ENCODE measurements around the gene VASP. TPM values are rescaled to one million over a fixed set of nuclear protein-coding genes. Genes with fewer than 3 reads are reported as not detected.
A peak's percentile ranks its signal among the peaks of the same experiment; 100 is the strongest.

Gene VASP
- total RNA-seq, 4 donors from 2014 or later = 81.7 to 123 (median 112) TPM

DNA sequence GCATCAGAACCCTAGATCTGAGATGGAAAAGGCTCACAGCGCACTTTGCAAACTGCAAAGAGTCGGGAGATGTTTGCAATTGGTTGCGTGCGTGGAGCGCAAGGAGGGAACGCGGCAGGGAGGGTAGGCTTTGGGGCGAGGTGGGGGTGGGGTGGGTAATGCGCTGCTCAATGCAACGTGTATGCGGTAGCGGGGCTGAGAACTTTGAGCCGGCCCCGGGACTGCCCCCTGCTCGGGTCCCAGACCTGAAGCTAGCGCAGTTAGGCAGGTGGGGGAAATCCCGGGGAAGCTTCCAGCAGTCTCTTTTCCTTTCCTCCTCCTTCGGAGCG lies 38.5 kb upstream of the VASP start:
- no peaks in the 10 kb centered on the region for H3K27me3 ChIP-seq
- H3K4me1 ChIP-seq = peaks cover 0 to 22% (median 12%) of the 10 kb centered on the region in 4 donors
- H3K27ac ChIP-seq = peak overlapping the region; percentile 86 to 96 (median 94)
- H3K4me3 ChIP-seq = peak overlapping the region; percentile 36 to 78 (median 64)
- no peaks in the 10 kb centered on the region for H3K9me3 ChIP-seq
- TF ChIP-seq POLR2A (IDR thresholded peaks at IDR 0.05) (no peak), CTCF (IDR thresholded peaks at IDR 0.05) (no peak)
- peak in 1 of 3 donors; percentile 58 for DNase-seq
- no peaks in the 10 kb centered on the region for H3K36me3 ChIP-seq

GRCh38 chr19:45469132-45469944 lies 37.9 kb upstream of the VASP start:
- no peaks in the 10 kb centered on the region for H3K27me3 ChIP-seq
- peak overlapping the region; percentile 86 to 96 (median 94) for H3K27ac ChIP-seq
- DNase-seq = peak; percentile 93 to 97 (median 96)
- no peaks in the 10 kb centered on the region for H3K36me3 ChIP-seq
- H3K4me1 ChIP-seq = peaks cover 0 to 22% (median 12%) of the 10 kb centered on the region in 4 donors
- peak overlapping the region; percentile 36 to 78 (median 64) for H3K4me3 ChIP-seq
- TF ChIP-seq POLR2A (IDR thresholded peaks at IDR 0.05) (peak; percentile 37 to 52), CTCF (IDR thresholded peaks at IDR 0.05) (no peak)
- H3K9me3 ChIP-seq = no peaks in the 10 kb centered on the region

GRCh38 chr19:45469945-45470761 lies 37.1 kb upstream of the VASP start:
- H3K4me1 ChIP-seq = peaks cover 0 to 22% (median 12%) of the 10 kb centered on the region in 4 donors
- no peaks in the 10 kb centered on the region for H3K36me3 ChIP-seq
- H3K4me3 ChIP-seq = peak overlapping the region; percentile 36 to 78 (median 64)
- TF ChIP-seq POLR2A (IDR thresholded peaks at IDR 0.05) (no peak), CTCF (IDR thresholded peaks at IDR 0.05) (no peak)
- DNase-seq = no peak
- no peaks in the 10 kb centered on the region for H3K27me3 ChIP-seq
- H3K27ac ChIP-seq = peak overlapping the region; percentile 86 to 96 (median 94)
- H3K9me3 ChIP-seq = no peaks in the 10 kb centered on the region

DNA sequence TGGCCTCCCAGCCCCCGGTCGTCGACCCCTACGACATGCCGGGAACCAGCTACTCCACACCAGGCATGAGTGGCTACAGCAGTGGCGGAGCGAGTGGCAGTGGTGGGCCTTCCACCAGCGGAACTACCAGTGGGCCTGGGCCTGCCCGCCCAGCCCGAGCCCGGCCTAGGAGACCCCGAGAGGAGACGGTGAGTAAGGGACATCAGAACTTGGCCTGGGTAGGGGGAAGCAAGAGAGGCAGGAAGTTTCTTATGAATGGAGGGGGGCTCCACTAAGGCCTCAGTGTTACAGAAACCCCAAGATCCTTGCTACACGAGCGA lies 36.6 kb upstream of the VASP start:
- TF ChIP-seq CTCF (IDR thresholded peaks at IDR 0.05) (no peak), POLR2A (IDR thresholded peaks at IDR 0.05) (no peak)
- Histone ChIP-seq H3K36me3 (no peaks in the 10 kb centered on the region), H3K4me3 (no peak overlapping the region), H3K27ac (no peak overlapping the region), H3K27me3 (no peaks in the 10 kb centered on the region), H3K4me1 (peaks cover 0 to 22% (median 12%) of the 10 kb centered on the region in 4 donors), H3K9me3 (no peaks in the 10 kb centered on the region)
- no peak for DNase-seq

DNA sequence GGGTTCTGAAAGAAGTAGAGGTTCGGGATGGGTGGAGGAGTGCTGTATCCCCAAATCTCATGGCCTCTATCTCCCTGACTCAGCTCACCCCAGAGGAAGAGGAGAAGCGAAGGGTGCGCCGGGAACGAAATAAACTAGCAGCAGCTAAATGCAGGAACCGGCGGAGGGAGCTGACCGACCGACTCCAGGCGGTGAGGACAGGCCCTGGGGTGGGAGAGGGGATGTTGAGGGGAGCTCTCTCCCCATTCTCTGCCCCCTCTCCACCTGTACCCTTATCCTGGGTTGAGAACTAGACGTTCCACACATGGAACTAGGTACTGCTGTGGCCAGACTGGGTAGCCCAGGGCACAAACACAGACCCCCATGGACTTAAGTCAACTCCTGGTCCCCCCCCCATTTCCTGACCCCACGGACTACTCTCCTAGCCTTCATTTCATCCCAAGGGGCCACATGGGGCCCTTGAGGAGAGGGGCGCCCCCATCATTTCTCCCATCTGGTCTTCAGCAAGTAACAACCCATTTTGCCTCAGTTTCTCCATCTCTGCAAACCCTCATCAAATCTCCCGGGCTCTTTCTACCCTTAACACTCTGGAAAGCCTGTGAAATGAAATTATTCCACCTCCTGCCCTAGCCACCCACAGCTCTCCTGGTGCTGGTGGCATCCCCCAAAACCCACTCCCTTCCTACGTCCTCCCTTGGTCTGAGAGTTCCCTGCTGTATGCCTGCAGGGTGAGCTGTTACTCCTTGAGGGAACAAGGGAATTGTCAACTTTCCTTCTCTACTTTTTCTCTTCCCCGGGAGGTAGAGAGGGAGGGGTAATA lies 36.0 kb upstream of the VASP start:
- DNase-seq = no peak
- Histone ChIP-seq H3K27me3 (no peaks in the 10 kb centered on the region), H3K36me3 (no peaks in the 10 kb centered on the region), H3K4me1 (peaks cover 0 to 22% (median 12%) of the 10 kb centered on the region in 4 donors), H3K9me3 (no peaks in the 10 kb centered on the region), H3K4me3 (no peak overlapping the region), H3K27ac (no peak overlapping the region)
- TF ChIP-seq POLR2A (IDR thresholded peaks at IDR 0.05) = no peak
- no peak for TF ChIP-seq CTCF (IDR thresholded peaks at IDR 0.05)
